ENCODE measurements around the gene PRH1.

The PRH1 gene

DNA sequence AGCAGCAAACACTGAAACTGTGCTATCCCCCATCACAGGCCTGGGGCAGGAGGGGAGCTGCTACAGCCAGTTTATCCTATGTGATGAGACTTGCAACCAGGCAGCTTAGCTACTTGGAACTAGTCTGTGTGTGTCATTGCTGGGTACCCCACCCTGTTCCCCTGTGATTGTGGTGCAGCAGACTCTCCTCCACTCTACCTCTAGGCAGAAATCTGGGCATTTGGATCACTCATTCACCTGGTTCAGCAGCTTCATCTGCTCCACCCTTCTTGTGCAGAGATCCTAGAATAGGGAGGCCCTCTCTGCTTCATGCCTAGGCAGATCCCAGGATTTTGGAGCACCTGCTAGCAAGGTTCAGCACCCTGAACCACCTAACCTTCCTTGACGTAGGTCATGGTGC is 16.5 kb upstream of the PRH1 start:
- TF ChIP-seq PAX5 (IDR thresholded peaks at IDR 0.05; ENCODE audit: insufficient read depth, low read length, severe bottlenecking): no peak
- TF ChIP-seq POLR2AphosphoS5 (IDR thresholded peaks at IDR 0.05; ENCODE audit: low read depth, low read length): no peak
- TF ChIP-seq POLR2A (IDR thresholded peaks at IDR 0.05; ENCODE audit: low read depth, low read length): no peak
- TF ChIP-seq SPI1 (IDR thresholded peaks at IDR 0.05; ENCODE audit: low read depth, low read length): no peak
- no peak for TF ChIP-seq POU2F2 (IDR thresholded peaks at IDR 0.05; ENCODE audit: low read depth, low read length)
- no peak for TF ChIP-seq TAF1 (IDR thresholded peaks at IDR 0.05; ENCODE audit: low read depth, low read length)
- DNase-seq (ENCODE audit: insufficient read length, low spot score) (no peak), FAIRE-seq (no peak)

DNA sequence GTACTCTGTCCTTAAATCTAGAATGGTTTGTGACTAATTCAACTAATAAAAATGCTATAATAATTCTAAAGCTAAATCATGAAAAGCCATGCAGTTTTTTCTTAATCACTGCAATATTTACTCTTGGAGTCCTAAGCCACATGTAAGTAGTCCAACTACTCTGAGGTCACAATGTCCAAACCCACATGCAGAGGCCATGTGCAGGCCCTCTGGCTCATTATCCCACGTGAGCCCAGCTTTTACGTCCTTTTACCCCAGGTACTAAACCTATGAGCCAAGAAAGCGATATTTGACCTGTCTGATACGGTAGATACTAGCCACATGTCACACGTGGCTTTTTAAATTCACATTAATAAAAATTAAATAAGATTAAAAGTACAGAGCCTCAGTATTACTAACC is 12.8 kb upstream of the PRH1 start:
- FAIRE-seq (no peak), DNase-seq (ENCODE audit: insufficient read length, low spot score) (no peak)
- no peak for TF ChIP-seq PAX5 (IDR thresholded peaks at IDR 0.05; ENCODE audit: insufficient read depth, low read length, severe bottlenecking)
- TF ChIP-seq TAF1 (IDR thresholded peaks at IDR 0.05; ENCODE audit: low read depth, low read length): no peak
- no peak for TF ChIP-seq POU2F2 (IDR thresholded peaks at IDR 0.05; ENCODE audit: low read depth, low read length)
- no peak for TF ChIP-seq POLR2A (IDR thresholded peaks at IDR 0.05; ENCODE audit: low read depth, low read length)

DNA sequence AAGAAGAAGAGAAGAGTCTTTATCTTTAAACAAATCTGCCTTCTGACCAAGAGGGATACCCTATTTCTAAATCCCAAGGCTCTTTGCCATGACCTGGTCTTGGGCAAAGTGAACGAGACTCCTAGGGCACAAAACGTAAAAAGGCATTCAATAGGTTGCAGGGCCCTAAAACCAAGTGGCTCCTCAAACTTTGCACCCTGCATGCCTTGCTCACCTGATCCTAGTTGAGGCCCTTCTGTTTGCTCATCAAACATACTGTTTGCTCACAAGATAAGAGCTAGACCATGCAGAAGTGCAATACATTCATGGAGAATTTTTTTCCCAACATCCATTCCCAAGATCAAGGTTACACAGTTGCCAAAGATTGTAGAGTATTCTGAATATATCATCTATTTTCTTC is 7.9 kb upstream of the PRH1 start:
- FAIRE-seq (no peak), DNase-seq (ENCODE audit: insufficient read length, low spot score) (no peak)
- no peak for TF ChIP-seq PAX5 (IDR thresholded peaks at IDR 0.05; ENCODE audit: insufficient read depth, low read length, severe bottlenecking)
- no peak for TF ChIP-seq TAF1 (IDR thresholded peaks at IDR 0.05; ENCODE audit: low read depth, low read length)
- no peak for TF ChIP-seq POLR2AphosphoS5 (IDR thresholded peaks at IDR 0.05; ENCODE audit: low read depth, low read length)
- no peak for TF ChIP-seq SPI1 (IDR thresholded peaks at IDR 0.05; ENCODE audit: low read depth, low read length)
- TF ChIP-seq POLR2A (IDR thresholded peaks at IDR 0.05; ENCODE audit: low read depth, low read length): no peak
- no peak for TF ChIP-seq POU2F2 (IDR thresholded peaks at IDR 0.05; ENCODE audit: low read depth, low read length)

DNA sequence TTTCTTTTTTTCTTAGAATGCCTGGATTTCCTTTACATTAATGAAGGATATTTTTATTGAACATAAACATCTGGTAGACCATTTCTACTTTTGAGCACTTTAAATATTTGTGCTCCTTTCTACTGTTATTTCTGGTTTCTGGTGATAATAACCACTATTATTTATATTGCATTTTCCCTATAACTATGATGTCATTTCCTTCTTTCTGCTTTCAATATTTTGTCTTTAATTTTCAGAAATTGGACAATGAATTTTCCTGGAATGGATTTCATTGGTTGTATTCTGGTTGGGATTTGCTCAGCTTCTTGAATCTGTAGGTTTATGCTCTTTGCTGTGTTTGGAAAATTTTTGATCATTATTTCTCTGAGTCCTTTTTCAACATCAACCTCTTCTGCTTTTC is 5.2 kb upstream of the PRH1 start:
- no peak for FAIRE-seq
- TF ChIP-seq PAX5 (IDR thresholded peaks at IDR 0.05; ENCODE audit: insufficient read depth, low read length, severe bottlenecking) (no peak), SPI1 (IDR thresholded peaks at IDR 0.05; ENCODE audit: low read depth, low read length) (no peak), POU2F2 (IDR thresholded peaks at IDR 0.05; ENCODE audit: low read depth, low read length) (no peak), TAF1 (IDR thresholded peaks at IDR 0.05; ENCODE audit: low read depth, low read length) (no peak)

DNA sequence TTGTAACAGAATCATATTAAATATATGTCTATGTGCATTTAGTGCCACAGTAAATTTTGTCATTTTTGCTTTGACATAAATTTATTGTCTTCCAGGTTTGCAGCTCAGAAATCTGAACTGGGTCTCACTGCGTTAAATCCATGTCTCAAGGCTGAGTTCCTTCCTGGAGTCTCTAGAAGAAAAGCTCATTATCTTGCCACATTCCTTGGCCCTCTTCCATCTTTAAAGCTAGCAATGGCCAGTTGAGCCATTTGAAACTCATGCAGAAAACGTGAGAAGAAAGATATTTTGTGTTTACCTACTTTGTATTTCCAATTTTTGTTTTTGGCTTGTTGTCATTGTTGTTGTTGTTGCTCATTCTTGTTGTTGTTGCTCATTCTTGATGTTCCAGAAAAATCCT is 10.7 kb downstream of the PRH1 start:
- no peak for FAIRE-seq
- TF ChIP-seq POLR2AphosphoS5 (IDR thresholded peaks at IDR 0.05; ENCODE audit: low read depth, low read length) (no peak), TAF1 (IDR thresholded peaks at IDR 0.05; ENCODE audit: low read depth, low read length) (no peak), POLR2A (IDR thresholded peaks at IDR 0.05; ENCODE audit: low read depth, low read length) (no peak), PAX5 (IDR thresholded peaks at IDR 0.05; ENCODE audit: insufficient read depth, low read length, severe bottlenecking) (no peak), SPI1 (IDR thresholded peaks at IDR 0.05; ENCODE audit: low read depth, low read length) (no peak)

More for the DNA sequence above, 5.2 kb upstream of the PRH1 start:
- DNase-seq (ENCODE audit: insufficient read length, low spot score): no peak

DNA sequence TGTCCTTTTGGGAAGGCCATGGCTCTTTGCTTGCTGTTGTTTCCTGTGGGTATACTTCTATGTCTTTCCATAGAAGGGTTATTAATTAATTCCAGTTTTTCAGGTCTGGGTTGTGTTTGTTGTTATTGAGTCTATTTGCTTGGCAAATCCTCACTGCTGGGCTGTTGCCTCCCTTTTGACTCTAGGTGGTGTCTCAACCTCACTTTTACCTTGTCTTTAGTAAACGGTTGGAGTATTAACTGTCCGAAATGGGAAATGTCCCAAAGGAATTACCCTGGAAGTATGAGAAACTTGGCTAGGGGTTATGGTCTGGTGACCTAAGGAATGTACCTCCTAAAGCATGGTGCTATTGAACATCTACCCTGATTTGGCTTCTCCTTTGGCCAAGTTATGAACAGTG is 16.7 kb downstream of the PRH1 start:
- no peak for TF ChIP-seq PAX5 (IDR thresholded peaks at IDR 0.05; ENCODE audit: insufficient read depth, low read length, severe bottlenecking)
- TF ChIP-seq POLR2A (IDR thresholded peaks at IDR 0.05; ENCODE audit: low read depth, low read length): no peak
- TF ChIP-seq POLR2AphosphoS5 (IDR thresholded peaks at IDR 0.05; ENCODE audit: low read depth, low read length): no peak
- TF ChIP-seq TAF1 (IDR thresholded peaks at IDR 0.05; ENCODE audit: low read depth, low read length): no peak
- TF ChIP-seq SPI1 (IDR thresholded peaks at IDR 0.05; ENCODE audit: low read depth, low read length): no peak
- no peak for TF ChIP-seq POU2F2 (IDR thresholded peaks at IDR 0.05; ENCODE audit: low read depth, low read length)
- FAIRE-seq: no peak
- no peak for DNase-seq (ENCODE audit: insufficient read length, low spot score)

More for the DNA sequence above, 10.7 kb downstream of the PRH1 start:
- no peak for DNase-seq (ENCODE audit: insufficient read length, low spot score)

DNA sequence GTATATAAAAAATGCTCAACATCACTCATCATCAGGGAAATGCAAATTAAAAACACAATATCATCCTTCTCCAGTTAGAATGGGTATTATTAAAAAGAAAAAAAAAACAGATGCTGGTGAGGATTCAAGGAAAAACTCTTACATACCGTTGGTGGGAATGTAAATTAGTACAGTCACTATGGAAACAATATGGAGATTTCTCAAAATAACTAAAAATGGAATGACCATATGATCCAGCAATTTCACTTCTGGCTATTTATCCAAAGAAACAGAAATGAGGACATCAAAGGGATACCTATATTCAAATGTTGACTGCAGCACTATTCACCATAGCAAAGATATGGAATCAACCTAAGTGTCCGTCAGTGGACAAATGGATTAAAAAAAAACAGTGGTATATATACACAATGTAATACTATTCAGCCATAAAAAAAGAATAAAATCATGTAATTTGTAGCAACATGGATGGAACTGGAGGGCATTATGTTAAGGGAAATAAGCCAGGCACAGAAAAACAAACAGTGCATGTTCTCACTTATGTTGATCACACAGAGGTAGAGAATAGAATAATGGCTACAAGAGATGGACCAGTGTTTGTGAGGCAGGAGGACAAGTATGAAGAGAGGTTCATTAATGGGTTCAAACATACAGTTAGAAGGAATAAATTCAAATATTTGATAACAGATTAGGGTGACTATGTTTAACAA is 20.4 kb downstream of the PRH1 start:
- TF ChIP-seq SPI1 (IDR thresholded peaks at IDR 0.05; ENCODE audit: low read depth, low read length): no peak
- TF ChIP-seq POLR2A (IDR thresholded peaks at IDR 0.05; ENCODE audit: low read depth, low read length): no peak
- no peak for TF ChIP-seq PAX5 (IDR thresholded peaks at IDR 0.05; ENCODE audit: insufficient read depth, low read length, severe bottlenecking)
- no peak for TF ChIP-seq POU2F2 (IDR thresholded peaks at IDR 0.05; ENCODE audit: low read depth, low read length)
- TF ChIP-seq POLR2AphosphoS5 (IDR thresholded peaks at IDR 0.05; ENCODE audit: low read depth, low read length): no peak
- no peak for TF ChIP-seq TAF1 (IDR thresholded peaks at IDR 0.05; ENCODE audit: low read depth, low read length)
- no peak for DNase-seq (ENCODE audit: insufficient read length, low spot score)
- no peak for FAIRE-seq

DNA sequence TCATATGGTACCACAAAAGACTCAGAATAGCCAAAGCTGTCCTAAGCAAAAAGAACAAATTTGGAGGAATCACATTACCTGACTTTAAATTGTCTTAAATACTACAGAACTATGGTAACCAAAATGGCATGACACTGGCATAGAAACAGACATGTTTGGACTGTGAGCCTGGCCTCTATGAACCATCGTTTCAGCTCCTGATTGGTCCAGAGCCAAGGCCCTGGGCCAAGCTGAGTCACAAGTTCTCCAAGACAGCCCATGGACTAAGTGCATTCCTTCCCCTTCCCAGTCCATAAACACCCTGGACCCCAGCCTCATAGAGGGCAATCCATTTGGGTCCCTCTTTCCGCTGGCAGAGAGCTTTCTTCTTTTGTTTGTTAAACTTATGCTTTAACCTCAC is 22.7 kb downstream of the PRH1 start:
- FAIRE-seq: no peak
- no peak for DNase-seq (ENCODE audit: insufficient read length, low spot score)

DNA sequence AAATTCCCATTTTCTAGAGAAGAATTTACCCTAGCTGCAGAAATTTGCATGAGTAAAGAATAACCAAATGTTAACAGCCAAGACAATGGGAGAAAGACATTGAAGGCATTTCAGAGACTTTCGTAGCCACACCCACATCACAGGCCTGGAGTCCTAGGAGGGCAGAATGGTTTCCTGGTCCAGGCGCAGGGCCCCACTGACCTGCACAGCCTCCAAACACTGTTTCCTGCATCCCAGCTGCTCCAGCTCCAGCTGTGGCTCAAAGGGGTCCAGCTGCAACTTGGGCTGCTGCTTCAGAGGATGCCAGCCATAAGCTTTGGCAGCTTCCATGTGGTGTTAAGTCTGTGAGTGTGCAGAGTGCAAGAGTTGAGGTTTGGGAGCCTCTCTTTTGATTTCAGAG is 28.2 kb downstream of the PRH1 start:
- no peak for TF ChIP-seq TAF1 (IDR thresholded peaks at IDR 0.05; ENCODE audit: low read depth, low read length)
- no peak for TF ChIP-seq POLR2AphosphoS5 (IDR thresholded peaks at IDR 0.05; ENCODE audit: low read depth, low read length)
- TF ChIP-seq PAX5 (IDR thresholded peaks at IDR 0.05; ENCODE audit: insufficient read depth, low read length, severe bottlenecking): no peak
- no peak for TF ChIP-seq SPI1 (IDR thresholded peaks at IDR 0.05; ENCODE audit: low read depth, low read length)
- TF ChIP-seq POU2F2 (IDR thresholded peaks at IDR 0.05; ENCODE audit: low read depth, low read length): no peak
- TF ChIP-seq POLR2A (IDR thresholded peaks at IDR 0.05; ENCODE audit: low read depth, low read length): no peak
- FAIRE-seq (no peak), DNase-seq (ENCODE audit: insufficient read length, low spot score) (no peak)

More for the DNA sequence above, 22.7 kb downstream of the PRH1 start:
- TF ChIP-seq TAF1 (IDR thresholded peaks at IDR 0.05; ENCODE audit: low read depth, low read length): no peak
- TF ChIP-seq POU2F2 (IDR thresholded peaks at IDR 0.05; ENCODE audit: low read depth, low read length): no peak
- TF ChIP-seq SPI1 (IDR thresholded peaks at IDR 0.05; ENCODE audit: low read depth, low read length): no peak
- no peak for TF ChIP-seq POLR2A (IDR thresholded peaks at IDR 0.05; ENCODE audit: low read depth, low read length)

DNA sequence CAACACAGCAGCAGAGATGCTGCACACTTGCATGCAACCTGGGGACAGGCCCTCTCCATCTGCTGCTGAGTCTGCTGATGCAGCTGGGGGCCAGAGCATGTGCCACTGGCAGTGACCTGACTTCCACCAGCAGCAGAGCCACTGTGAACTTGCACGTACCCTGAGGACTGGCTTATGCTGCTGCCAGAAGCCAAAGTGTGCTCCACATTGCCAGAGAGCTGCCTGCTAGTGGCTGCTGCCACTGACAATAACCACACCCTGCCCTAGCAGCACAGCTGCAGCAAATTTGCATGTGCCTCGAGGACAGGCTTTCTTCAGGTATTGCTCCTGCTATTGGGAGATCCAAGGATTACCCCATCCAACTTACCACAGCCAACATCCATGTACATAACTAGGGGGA is 30.3 kb downstream of the PRH1 start:
- FAIRE-seq: no peak
- TF ChIP-seq POLR2AphosphoS5 (IDR thresholded peaks at IDR 0.05; ENCODE audit: low read depth, low read length) (no peak), POLR2A (IDR thresholded peaks at IDR 0.05; ENCODE audit: low read depth, low read length) (no peak), PAX5 (IDR thresholded peaks at IDR 0.05; ENCODE audit: insufficient read depth, low read length, severe bottlenecking) (no peak)
- no peak for DNase-seq (ENCODE audit: insufficient read length, low spot score)

All from GM12891 (cell line).